ENCODE results near the gene PANX3. TPM values are rescaled to one million over a fixed set of nuclear protein-coding genes. Genes with fewer than 3 reads are reported as not detected.

PANX3 gene
- total RNA-seq, result not detected in 2 replicates

- CTCF ChIA-PET, result no interaction called here
- TF ChIP-seq CTCF (IDR thresholded peaks at IDR 0.05), result no peak
Measured at GRCh38 chr11:124611064-124611463, at the start of gene PANX3. Gene PANX3 (plus strand): TSS chr11:124611428. CDS start chr11:124611557, 129 bp downstream.

GRCh38 chr11:124569697-124570096, 41.5 kb upstream of the PANX3 start, which contains the start of gene OR8A1:
Gene OR8A1 (plus strand): TSS chr11:124569997. CDS start chr11:124570120, 123 bp downstream.
- ATAC-seq (ENCODE audit: low read depth), result no peak
- POLR2A ChIA-PET, result no interaction called here

More at GRCh38 chr11:124611064-124611463, at the start of gene PANX3:
- Mint-ChIP-seq H3K27ac (no peak within 1 kb of the TSS), H3K27me3 (peaks cover 12% of the 10 kb centered on the region), H3K36me3 (ENCODE audit: low read depth) (no peaks in the 10 kb centered on the region), H3K4me1 (no peaks in the 10 kb centered on the region), H3K9me3 (no peaks in the 10 kb centered on the region), H3K4me3 (no peak within 1 kb of the TSS)
- ATAC-seq (ENCODE audit: low read depth) (no peak), DNase-seq (no peak)
- POLR2A ChIA-PET, result interaction anchor here (1.0 kb wide), 1 partner anchor 12 kb away, joined by 3 read pairs; no protein-coding TSS in a partner anchor
- intact Hi-C loops (cut with micrococcal nuclease), result no loop called here

GRCh38 chr11:124570160-124570559, 41.1 kb upstream of the PANX3 start:
- ChIA-PET CTCF (no interaction called here), POLR2A (no interaction called here)
- no peak overlapping the region for H3K27ac Mint-ChIP-seq
- TF ChIP-seq CTCF (IDR thresholded peaks at IDR 0.05), result no peak
- no peaks in the 10 kb centered on the region for H3K9me3 Mint-ChIP-seq
- no peak overlapping the region for H3K4me3 Mint-ChIP-seq
- ATAC-seq (ENCODE audit: low read depth) (no peak), DNase-seq (no peak)
- H3K27me3 Mint-ChIP-seq, result peaks cover 7% of the 10 kb centered on the region
- intact Hi-C loops (cut with micrococcal nuclease), result no loop called here
- no peaks in the 10 kb centered on the region for H3K36me3 Mint-ChIP-seq (ENCODE audit: low read depth)
- H3K4me1 Mint-ChIP-seq, result no peaks in the 10 kb centered on the region

More at GRCh38 chr11:124569697-124570096, 41.5 kb upstream of the PANX3 start, which contains the start of gene OR8A1:
- H3K36me3 Mint-ChIP-seq (ENCODE audit: low read depth), result no peaks in the 10 kb centered on the region
- no peak within 1 kb of the TSS for H3K27ac Mint-ChIP-seq
- no peak for TF ChIP-seq CTCF (IDR thresholded peaks at IDR 0.05)
- H3K27me3 Mint-ChIP-seq, result peaks cover 4% of the 10 kb centered on the region
- intact Hi-C loops (cut with micrococcal nuclease), result no loop called here
- no peaks in the 10 kb centered on the region for H3K9me3 Mint-ChIP-seq
- DNase-seq, result no peak
- no peak within 1 kb of the TSS for H3K4me3 Mint-ChIP-seq
- H3K4me1 Mint-ChIP-seq, result no peaks in the 10 kb centered on the region
- CTCF ChIA-PET, result no interaction called here

GRCh38 chr11:124577716-124578427, 33.4 kb upstream of the PANX3 start:
- Mint-ChIP-seq H3K4me3 (no peak overlapping the region), H3K4me1 (no peaks in the 10 kb centered on the region), H3K9me3 (no peaks in the 10 kb centered on the region), H3K36me3 (ENCODE audit: low read depth) (no peaks in the 10 kb centered on the region), H3K27ac (no peak overlapping the region), H3K27me3 (peaks cover 15% of the 10 kb centered on the region)
- CTCF ChIA-PET, result no interaction called here
- DNase-seq (no peak), ATAC-seq (ENCODE audit: low read depth) (no peak)
- POLR2A ChIA-PET, result no interaction called here
- intact Hi-C loops (cut with micrococcal nuclease), result no loop called here
- TF ChIP-seq CTCF (IDR thresholded peaks at IDR 0.05), result no peak

GRCh38 chr11:124578761-124579160, 32.5 kb upstream of the PANX3 start:
- POLR2A ChIA-PET, result no interaction called here
- Mint-ChIP-seq H3K9me3 (no peaks in the 10 kb centered on the region), H3K4me1 (no peaks in the 10 kb centered on the region), H3K27me3 (peaks cover 15% of the 10 kb centered on the region), H3K27ac (no peak overlapping the region), H3K36me3 (ENCODE audit: low read depth) (no peaks in the 10 kb centered on the region), H3K4me3 (no peak overlapping the region)
- DNase-seq (no peak), ATAC-seq (ENCODE audit: low read depth) (no peak)
- CTCF ChIA-PET, result no interaction called here
- no peak for TF ChIP-seq CTCF (IDR thresholded peaks at IDR 0.05)
- intact Hi-C loops (cut with micrococcal nuclease), result no loop called here
